HUES64 (cell line): ENCODE data around the gene BRCA1.

Experiments used
- H3K27ac ChIP-seq: 2 replicates; pipeline ENCODE4 v1.7.0; 2013; ENCODE audit warnings: low read depth, low read length, inconsistent platforms
- H3K27me3 ChIP-seq: 2 replicates; pipeline ENCODE4 v1.6.1; 2013; ENCODE audit warnings: mild to moderate bottlenecking, low read length; ENCODE audit not compliant: insufficient read depth
- H3K36me3 ChIP-seq: 2 replicates; pipeline ENCODE4 v1.6.1; 2013; ENCODE audit warnings: mild to moderate bottlenecking, low read length; ENCODE audit not compliant: insufficient read depth
- H3K4me1 ChIP-seq: 2 replicates; pipeline ENCODE4 v1.6.1; 2013; ENCODE audit warnings: mild to moderate bottlenecking, low read length, moderate library complexity; ENCODE audit not compliant: insufficient read depth
- H3K4me3 ChIP-seq: 2 replicates; pipeline ENCODE4 v1.5.1; 2013; ENCODE audit warnings: mild to moderate bottlenecking, low read length, moderate library complexity
- H3K9ac ChIP-seq: 2 replicates; pipeline ENCODE4 v1.6.1; 2013; ENCODE audit warnings: mild to moderate bottlenecking, low read depth, low read length
- H3K9me3 ChIP-seq: 2 replicates; pipeline ENCODE4 v1.6.1; 2013; ENCODE audit warnings: low read depth, low read length; ENCODE audit not compliant: insufficient read depth
- WGBS: fragments of 150-250, 120-280 bp; methylation state at CpG from one replicate; pipeline ENCODE4 v1.1.7; 2013; ENCODE audit warnings: missing lambda C conversion rate; 5-methylcytosine and 5-hydroxymethylcytosine counted together

BRCA1 gene

GRCh38 chr17:43094129-43094835, 30.9 kb downstream of the BRCA1 start:
- H3K9ac ChIP-seq: no peak overlapping the region
- H3K4me3 ChIP-seq: no peak overlapping the region
- no peaks in the 10 kb centered on the region for H3K4me1 ChIP-seq
- no peaks in the 10 kb centered on the region for H3K27me3 ChIP-seq
- WGBS: 95% methylated on average over 4 of the region's 4 CpGs
- H3K36me3 ChIP-seq: peaks cover 79% of the 10 kb centered on the region
- no peaks in the 10 kb centered on the region for H3K9me3 ChIP-seq
- H3K27ac ChIP-seq: no peak overlapping the region

GRCh38 chr17:43092901-43093300, 32.3 kb downstream of the BRCA1 start:
- Histone ChIP-seq H3K9ac (no peak overlapping the region), H3K27ac (no peak overlapping the region), H3K36me3 (peaks cover 88% of the 10 kb centered on the region), H3K4me1 (no peaks in the 10 kb centered on the region), H3K27me3 (no peaks in the 10 kb centered on the region), H3K9me3 (no peaks in the 10 kb centered on the region), H3K4me3 (no peak overlapping the region)
- WGBS: 83% methylated on average over 4 of the region's 4 CpGs

- H3K4me1 ChIP-seq: no peaks in the 10 kb centered on the region
- H3K9me3 ChIP-seq: no peaks in the 10 kb centered on the region
- 98% methylated on average over 2 of the region's 2 CpGs for whole genome bisulfite sequencing
- no peak overlapping the region for H3K4me3 ChIP-seq
- no peak overlapping the region for H3K9ac ChIP-seq
- H3K36me3 ChIP-seq: peaks cover 81% of the 10 kb centered on the region
- H3K27ac ChIP-seq: no peak overlapping the region
- H3K27me3 ChIP-seq: no peaks in the 10 kb centered on the region
Measured at GRCh38 chr17:43090022-43090421, 35.1 kb downstream of the BRCA1 start.

DNA sequence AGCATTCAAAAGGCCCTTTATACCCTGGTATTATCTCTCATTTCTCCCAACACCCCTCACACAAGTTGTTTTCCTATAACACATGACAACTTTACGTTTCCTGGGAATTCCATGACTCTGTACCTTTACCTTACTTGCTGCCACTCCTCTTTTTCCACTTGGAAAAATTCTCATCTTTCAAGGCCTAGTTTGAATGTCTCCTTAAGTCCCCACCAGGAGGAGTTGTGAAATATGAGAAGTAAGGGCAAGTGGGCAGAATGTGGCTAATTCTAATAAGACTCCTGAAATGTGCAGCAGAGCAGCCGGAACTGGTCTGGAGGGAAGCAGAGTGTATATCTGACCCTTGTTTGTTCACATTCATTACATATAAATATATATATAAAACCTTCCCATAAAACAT, 39.7 kb downstream of the BRCA1 start:
- H3K4me1 ChIP-seq: no peaks in the 10 kb centered on the region
- no peak overlapping the region for H3K4me3 ChIP-seq
- H3K9me3 ChIP-seq: no peaks in the 10 kb centered on the region
- peaks cover 59% of the 10 kb centered on the region for H3K36me3 ChIP-seq
- H3K27ac ChIP-seq: no peak overlapping the region
- H3K9ac ChIP-seq: no peak overlapping the region
- WGBS: 93% methylated on average over 1 of the region's 2 CpGs
- H3K27me3 ChIP-seq: no peaks in the 10 kb centered on the region

- Histone ChIP-seq H3K36me3 (peaks cover 35% of the 10 kb centered on the region), H3K9me3 (no peaks in the 10 kb centered on the region), H3K4me1 (peaks cover 11% of the 10 kb centered on the region), H3K4me3 (no peak overlapping the region), H3K9ac (no peak overlapping the region), H3K27ac (peak overlapping the region; percentile 82), H3K27me3 (no peaks in the 10 kb centered on the region)
- 18% methylated on average over 1 of the region's 1 CpG for WGBS
Measured at GRCh38 chr17:43079641-43080302, 45.4 kb downstream of the BRCA1 start.

DNA sequence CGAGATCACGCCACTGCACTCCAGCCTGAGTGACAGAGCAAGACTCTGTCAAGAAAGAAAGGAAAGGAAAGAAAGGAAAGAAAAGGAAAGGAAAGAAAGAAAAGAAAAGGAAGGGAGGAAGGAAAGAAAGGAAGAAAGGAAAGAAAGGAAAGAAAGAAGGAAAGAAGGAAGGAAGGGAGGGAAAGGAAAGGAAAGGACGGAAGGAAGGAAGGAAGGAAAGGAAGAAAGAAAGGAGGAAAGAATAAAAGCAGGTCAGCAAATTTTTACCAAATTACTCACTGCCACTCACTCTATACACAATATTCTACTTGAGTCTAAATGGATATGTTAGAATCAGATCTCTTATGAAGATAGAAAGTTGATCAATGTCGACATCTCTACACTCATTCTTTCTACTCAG, 50.3 kb downstream of the BRCA1 start:
- no peak overlapping the region for H3K27ac ChIP-seq
- no peak overlapping the region for H3K4me3 ChIP-seq
- WGBS: 98% methylated on average over 4 of the region's 4 CpGs
- peaks cover 46% of the 10 kb centered on the region for H3K36me3 ChIP-seq
- H3K9me3 ChIP-seq: no peaks in the 10 kb centered on the region
- peaks cover 7% of the 10 kb centered on the region for H3K4me1 ChIP-seq
- H3K9ac ChIP-seq: no peak overlapping the region
- H3K27me3 ChIP-seq: no peaks in the 10 kb centered on the region

DNA sequence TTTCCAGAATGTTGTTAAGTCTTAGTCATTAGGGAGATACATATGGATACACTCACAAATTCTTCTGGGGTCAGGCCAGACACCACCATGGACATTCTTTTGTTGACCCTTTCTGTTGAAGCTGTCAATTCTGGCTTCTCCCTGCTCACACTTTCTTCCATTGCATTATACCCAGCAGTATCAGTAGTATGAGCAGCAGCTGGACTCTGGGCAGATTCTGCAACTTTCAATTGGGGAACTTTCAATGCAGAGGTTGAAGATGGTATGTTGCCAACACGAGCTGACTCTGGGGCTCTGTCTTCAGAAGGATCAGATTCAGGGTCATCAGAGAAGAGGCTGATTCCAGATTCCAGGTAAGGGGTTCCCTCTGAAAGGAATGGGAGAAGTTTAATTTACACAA, 54.3 kb downstream of the BRCA1 start:
- H3K27me3 ChIP-seq: no peaks in the 10 kb centered on the region
- WGBS: 96% methylated on average over 1 of the region's 1 CpG
- H3K9ac ChIP-seq: no peak overlapping the region
- H3K36me3 ChIP-seq: peaks cover 61% of the 10 kb centered on the region
- no peak overlapping the region for H3K27ac ChIP-seq
- H3K4me3 ChIP-seq: no peak overlapping the region
- H3K9me3 ChIP-seq: no peaks in the 10 kb centered on the region
- 0 out of 2 replicates have a peak, but pooled peaks cover 4% of the 10 kb centered on the region for H3K4me1 ChIP-seq

GRCh38 chr17:43070257-43070656, 54.9 kb downstream of the BRCA1 start:
- Histone ChIP-seq H3K4me3 (no peak overlapping the region), H3K27me3 (no peaks in the 10 kb centered on the region), H3K9me3 (no peaks in the 10 kb centered on the region), H3K4me1 (0 out of 2 replicates have a peak, but pooled peaks cover 4% of the 10 kb centered on the region), H3K27ac (no peak overlapping the region), H3K36me3 (peaks cover 61% of the 10 kb centered on the region), H3K9ac (no peak overlapping the region)
- 69% methylated on average over 1 of the region's 1 CpG for WGBS

DNA sequence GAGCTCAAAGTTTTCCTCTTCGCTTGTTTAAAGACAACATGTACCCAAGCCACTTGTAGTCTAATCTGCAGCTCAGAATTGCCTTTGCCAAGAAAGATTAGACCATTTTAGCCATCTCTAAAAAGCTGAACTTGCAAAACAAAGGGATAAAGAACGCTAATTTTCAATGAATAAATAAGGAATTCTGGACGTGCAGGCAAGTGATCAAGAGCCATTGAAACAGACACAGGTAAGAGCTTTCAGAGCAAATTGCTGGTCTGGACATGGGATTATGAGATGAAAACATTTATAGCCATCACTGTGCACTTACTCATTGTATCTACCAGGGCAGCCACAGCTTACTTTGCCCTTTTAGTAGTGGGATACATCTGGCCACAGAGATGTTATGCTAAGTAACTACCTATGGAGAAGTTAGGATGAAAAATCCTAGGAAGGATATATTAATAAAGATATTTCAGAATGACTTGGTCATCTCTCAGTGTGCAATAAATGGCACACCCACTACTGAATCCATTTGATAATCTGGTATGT, 55.7 kb downstream of the BRCA1 start:
- Histone ChIP-seq H3K27me3 (no peaks in the 10 kb centered on the region), H3K4me3 (no peak overlapping the region), H3K9ac (no peak overlapping the region), H3K36me3 (peaks cover 61% of the 10 kb centered on the region), H3K27ac (no peak overlapping the region), H3K9me3 (no peaks in the 10 kb centered on the region), H3K4me1 (0 out of 2 replicates have a peak, but pooled peaks cover 4% of the 10 kb centered on the region)
- 95% methylated on average over 3 of the region's 3 CpGs for WGBS

DNA sequence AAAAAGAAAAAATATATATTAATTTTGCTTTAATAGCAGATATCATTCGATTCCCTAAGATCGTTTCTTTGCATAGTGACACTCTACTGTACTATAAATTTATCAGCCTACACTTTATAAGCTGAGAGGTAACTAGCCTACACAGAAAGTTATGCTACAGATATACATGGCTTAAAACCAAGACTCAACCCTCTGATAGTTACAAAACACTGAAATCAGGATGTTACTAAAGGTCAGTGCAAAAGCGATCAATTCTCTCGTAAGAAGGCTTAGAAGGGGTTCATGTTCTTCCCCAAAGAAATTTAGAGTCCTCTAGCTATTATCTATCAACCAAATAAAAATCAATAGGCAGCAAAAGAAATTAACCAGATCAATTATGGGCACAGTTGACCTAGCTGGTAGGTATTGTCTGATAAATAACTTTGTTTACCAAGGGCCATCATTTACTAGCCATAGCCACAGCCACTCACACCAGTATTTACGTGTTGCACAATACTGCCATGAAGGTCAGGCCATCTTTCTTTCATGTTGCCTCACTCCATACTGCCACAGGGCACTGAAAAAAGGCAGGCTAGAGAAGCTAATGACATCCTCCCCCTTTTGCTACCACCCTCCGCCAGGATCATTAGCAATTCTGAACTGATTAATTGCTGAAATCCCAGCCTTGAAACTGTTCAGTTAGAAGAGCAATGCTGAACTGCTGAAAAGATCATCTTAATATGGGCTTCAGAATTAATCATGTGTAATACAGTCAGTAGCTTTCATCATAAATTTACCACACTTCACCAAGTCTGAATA, 56.4 kb downstream of the BRCA1 start:
- no peaks in the 10 kb centered on the region for H3K9me3 ChIP-seq
- no peak overlapping the region for H3K27ac ChIP-seq
- H3K27me3 ChIP-seq: no peaks in the 10 kb centered on the region
- no peak overlapping the region for H3K9ac ChIP-seq
- peaks cover 10% of the 10 kb centered on the region; the same call in 1 of the 2 replicates for H3K4me1 ChIP-seq
- WGBS: 90% methylated on average over 6 of the region's 6 CpGs
- peaks cover 54% of the 10 kb centered on the region for H3K36me3 ChIP-seq
- H3K4me3 ChIP-seq: no peak overlapping the region
